Stromal cell of bone marrow (primary cell): Measurements from ENCODE around the gene SENP5.

Source experiments
- DNase-seq: peaks from one replicate; pipeline ENCODE4 v3.0.0-alpha.2; 2012; ENCODE audit warnings: low read depth

SENP5 gene

DNA sequence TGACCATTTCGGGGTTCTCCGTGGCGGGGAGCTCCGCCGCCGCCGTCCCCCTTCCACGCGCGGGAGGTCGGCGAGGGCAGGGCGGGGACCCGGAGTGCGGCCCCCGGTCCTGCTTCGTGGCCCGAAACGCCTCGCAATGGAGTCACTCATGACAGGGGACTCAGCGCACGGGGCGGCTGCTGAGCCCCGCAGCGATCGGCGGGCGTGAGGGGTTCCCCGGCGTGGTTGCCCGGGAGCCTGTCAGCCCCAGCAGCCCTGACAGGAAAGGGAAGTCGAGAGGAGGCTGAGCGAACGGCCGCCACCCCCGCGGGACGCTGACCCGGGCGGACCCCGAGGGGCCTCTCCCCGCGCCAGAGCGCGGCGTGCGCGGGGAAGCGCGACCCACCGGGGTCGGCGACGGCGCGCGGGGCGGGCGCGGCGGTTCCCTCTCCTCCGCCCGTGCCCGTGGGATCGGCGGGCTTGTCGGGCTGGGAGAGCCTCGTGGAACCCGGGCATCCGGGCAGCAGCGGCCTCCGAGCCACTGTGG lies 101.5 kb downstream of the SENP5 start:
- DNase-seq, result no peak

DNA sequence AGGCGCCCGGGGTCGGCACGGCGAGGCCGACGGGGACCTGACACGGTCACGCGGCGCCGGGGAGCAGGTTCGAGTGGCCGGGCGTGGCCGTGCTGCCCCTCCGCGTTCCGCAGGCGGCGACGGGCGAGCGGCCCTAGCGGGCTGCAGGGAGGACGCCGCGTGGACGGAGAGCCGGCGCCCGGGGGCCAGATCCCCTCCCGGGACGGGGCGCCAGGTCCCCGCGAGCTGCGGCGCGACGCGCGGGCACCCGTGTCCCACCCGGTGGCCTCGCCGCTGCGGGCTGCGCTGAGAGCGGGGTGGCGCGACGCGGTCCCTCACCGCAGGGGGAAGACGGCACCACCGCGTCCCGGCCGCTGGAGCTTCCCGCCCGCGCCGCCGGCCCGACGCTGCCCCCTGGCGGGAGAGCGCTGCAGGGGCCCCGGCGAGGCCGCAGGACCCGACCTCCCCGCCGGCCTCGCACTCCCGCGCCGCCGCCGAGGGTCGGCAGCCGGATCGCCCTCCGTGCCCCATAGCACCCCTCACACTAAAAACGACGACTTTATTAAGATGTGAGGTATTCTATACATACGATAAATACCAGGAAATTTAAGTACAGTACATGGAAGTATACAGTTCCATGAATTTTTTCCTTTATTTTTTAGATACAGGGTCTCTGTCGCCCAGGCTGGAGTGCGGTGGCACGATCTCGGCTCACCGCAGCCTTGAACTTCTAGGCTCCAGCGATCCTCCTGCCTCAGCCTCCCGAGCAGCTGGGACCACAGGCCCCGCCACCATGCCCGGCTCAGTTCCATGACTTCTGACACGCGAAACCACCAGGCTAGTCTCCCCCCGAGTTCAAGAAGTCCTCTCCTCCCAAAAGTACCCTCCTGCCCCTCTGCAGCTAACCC lies 102.2 kb downstream of the SENP5 start:
- no peak for DNase-seq

DNA sequence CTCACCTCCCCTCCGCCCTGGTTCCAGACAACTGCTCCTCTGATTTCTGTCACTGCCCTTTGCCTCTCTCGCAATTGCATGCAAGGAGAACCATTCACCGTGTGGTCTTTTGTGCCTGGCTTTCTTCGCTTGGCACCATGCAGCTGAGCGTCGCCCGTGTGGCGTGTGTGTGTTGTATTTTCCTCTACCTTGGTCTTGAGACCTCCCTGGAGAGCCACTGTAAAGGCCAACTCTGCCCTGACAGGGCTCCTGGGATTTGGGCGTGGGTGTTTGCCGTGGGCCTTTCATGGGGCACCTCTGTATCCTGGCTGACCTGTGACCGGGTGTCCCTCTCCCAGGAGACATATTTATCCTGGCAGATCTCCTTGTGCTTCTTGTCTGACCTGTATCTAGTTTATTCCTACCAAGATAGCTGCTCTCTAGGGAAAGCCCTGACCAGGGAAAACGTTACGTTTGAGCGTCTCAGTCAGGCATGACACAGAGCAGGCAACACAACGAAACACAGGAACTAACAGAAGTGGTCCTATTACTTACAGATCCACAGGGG lies 102.9 kb downstream of the SENP5 start:
- no peak for DNase-seq

DNA sequence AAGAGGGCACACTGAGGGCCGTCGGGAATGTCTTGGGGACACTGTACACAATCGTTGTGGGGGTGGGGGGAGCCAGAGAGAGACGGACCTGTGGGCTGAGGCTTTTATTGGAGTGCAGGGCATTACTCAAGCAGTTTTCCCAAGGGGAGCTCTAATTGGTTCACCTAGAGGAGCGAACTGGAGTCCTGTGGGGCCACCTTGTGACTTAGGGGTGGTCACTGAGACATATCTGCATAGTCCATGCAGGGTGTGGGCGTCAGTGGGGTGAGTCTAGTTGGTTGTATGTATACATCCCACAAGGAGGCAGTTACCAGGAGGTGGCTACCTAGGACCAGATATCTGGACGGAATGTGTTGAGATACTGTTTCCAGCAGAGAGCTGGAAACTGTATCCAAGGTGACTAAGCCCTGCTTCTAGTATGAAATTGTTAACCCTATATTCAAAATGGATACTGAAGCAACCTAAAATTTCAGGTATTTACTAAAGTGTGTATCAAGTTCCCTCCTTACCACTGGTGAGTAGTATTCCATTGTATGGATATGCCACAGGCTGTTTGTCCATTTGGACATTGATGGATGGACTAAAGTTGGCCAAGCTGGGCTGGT lies 103.5 kb downstream of the SENP5 start:
- DNase-seq, result no peak

DNA sequence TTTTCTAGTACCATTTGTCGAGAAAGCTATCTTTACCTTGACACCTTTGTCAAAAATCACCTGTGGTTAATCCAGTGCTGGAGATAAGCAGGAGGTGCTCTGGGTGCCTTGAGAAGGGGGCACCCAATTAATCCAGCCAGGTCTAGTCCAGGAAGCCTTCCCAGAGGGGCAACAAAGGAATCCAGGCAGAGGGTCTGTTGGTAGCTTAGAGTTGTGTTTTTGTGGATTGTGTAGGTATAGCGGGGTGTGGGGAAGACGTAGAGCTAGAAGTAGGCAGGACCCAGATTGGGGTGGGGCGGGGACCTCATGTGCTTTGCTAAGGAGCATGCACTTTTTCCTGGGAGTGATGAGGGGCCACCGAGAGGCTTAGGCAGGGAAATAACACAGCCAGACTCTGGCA lies 106.9 kb downstream of the SENP5 start:
- DNase-seq, result no peak

DNA sequence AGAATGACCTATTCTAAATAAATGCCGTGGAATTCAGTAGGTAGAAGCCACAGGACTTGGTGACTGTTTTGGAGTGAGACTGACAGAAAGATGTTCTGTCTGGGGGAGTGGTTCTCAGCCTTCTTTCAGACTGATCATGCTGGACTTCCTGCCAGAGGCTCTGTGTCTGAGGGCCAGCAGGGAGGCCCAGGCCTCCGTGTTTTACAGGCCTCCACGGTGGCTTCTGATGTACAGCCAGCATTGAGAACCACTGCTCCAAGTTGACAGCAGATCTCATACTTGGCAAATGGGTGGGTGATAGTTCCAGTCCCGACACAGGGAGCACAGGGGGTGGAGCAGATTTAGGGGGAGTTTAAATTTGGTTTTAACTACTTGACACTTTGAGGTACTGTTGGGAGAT lies 107.6 kb downstream of the SENP5 start:
- no peak for DNase-seq

DNA sequence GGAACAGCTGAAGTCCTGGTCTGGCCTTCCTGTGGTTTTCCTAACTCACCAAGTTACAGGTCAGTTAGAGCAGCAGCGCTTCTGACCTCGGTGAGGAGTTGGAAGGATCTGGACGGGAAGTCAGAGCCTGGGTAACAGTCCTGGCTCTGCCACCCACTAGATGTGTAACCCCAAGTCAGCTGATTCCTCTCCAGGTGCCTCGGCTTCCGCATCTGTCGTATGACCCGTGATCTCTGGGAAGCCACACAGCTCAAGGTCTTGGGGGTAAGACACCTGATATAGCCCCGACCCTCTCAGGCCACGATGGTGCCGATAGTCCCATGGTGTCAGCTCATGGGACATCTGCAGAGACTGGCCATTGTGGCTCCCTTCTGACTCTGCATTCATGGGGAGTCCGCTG lies 109.2 kb downstream of the SENP5 start:
- DNase-seq, result no peak

DNA sequence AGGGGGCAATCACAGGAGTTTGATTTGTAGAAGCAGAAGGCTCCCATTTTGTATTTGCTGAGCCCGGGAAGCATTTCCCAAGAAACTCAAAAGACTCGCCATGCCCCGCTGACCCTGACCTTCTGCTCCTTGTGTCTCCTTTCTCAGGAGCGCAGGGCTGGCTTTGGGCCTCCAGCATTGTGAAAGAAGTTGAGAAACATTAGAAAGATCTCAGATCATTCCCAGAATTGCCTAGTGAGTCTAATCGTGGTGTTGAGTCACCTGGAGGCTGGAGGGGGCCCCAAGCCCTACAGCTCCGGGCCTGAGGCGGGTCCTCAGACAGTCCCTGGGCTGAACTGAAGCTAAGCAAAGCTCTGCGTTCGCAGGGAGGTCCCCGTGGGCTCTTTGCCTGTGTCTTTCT lies 111.8 kb downstream of the SENP5 start:
- DNase-seq, result peak; percentile 71

DNA sequence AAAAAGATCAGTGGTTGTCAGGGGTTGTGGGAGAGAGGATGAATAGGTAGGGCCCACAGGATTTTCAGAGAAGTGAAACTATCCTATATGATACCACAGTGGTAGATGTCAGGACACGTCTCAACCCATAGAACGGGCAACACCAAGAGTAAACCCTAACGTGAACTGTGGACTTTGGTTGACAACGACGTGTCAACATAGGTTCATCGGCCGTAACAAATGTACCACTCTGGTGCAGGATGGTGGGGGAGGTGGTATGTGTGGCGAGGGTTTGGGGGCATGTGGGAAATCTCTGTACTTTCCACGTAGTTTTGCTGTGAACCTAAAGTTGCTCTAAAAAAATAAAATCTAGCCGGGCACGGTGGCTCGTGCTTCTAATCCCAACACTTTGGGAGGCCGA lies 113.9 kb downstream of the SENP5 start:
- no peak for DNase-seq

DNA sequence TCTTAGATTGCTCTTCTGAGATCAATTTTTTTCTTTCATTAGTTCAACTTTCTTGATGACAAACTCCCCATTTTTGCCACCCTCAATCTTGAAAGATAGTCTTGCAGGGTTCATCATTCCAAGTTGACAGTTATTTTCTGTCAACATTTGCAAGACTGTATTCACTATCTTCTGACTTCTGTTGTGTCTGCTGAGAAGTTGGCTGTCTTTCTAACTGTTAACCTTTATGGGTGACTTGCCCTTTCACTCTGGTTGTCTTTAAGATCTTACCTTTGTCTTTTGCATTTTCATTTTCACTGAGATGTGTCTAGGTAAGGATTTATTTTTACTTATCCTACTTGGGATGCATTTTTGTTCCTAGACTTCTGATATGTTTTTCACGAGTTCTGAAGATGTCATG lies 115.5 kb downstream of the SENP5 start:
- DNase-seq, result no peak
